Kidney (tissue), 14 donors: Measurements from ENCODE around the gene KRT84. TPM values are rescaled to one million over a fixed set of nuclear protein-coding genes. Genes with fewer than 3 reads are reported as not detected.

Source experiments
- DNase-seq, 5 donors: peaks; one replicate each; pipeline ENCODE4 v3.0.0-alpha.2; 2013 to 2020
- FAIRE-seq: peaks from 2 replicates; lab custom pipeline; 2012; peaks lifted over from hg19 to GRCh38; lab: Jason Lieb, UNC
- H3K27ac ChIP-seq, 2 donors: one replicate each; pipeline ENCODE4 v1.7.0; 2013; ENCODE audit warnings: low read depth in 2 of 2, low read length in 2 of 2, inconsistent platforms in 1 of 2
- H3K27me3 ChIP-seq: one replicate; pipeline ENCODE4 v1.7.1; 2013; ENCODE audit warnings: low read length, inconsistent platforms; ENCODE audit not compliant: control insufficient read depth, insufficient read depth
- H3K36me3 ChIP-seq, 3 donors: one replicate each; pipeline versions ENCODE4 v1.7.0 to v1.7.1; 2013; ENCODE audit warnings: low read length in 3 of 3, control low read depth in 1 of 3, inconsistent platforms in 1 of 3; ENCODE audit not compliant: insufficient read depth in 3 of 3, control insufficient read depth in 2 of 3
- H3K4me1 ChIP-seq, 3 donors: one replicate each; pipeline versions ENCODE4 v1.7.0 to v1.7.1; 2013; ENCODE audit warnings: low read length in 3 of 3, inconsistent platforms in 1 of 3, low read depth in 1 of 3; ENCODE audit not compliant: control insufficient read depth in 2 of 3, insufficient read depth in 2 of 3
- H3K4me3 ChIP-seq, 3 donors: one replicate each; pipeline versions ENCODE4 v1.7.0 to v1.8.1; 2013; ENCODE audit warnings: low read length in 3 of 3, control low read depth in 1 of 3, inconsistent platforms in 1 of 3
- H3K9ac ChIP-seq, 3 donors: one replicate each; pipeline versions ENCODE4 v1.7.0 to v1.7.1; 2013; ENCODE audit warnings: low read length in 3 of 3, control low read depth in 1 of 3, inconsistent platforms in 1 of 3
- H3K9me3 ChIP-seq, 3 donors: one replicate each; pipeline versions ENCODE4 v1.7.0 to v1.7.1; 2013; ENCODE audit warnings: low read length in 3 of 3, control low read depth in 1 of 3, inconsistent platforms in 1 of 3; ENCODE audit not compliant: control insufficient read depth in 2 of 3, insufficient read depth in 1 of 3
- intact Hi-C: fragments of 100-400 bp; cut with DNase I; formaldehyde crosslinking; loops from one replicate; pipeline ENCODE4 v1.11.1; 2022
- polyA plus RNA-seq: library from polyadenylated mRNA; stranded (reverse); fragments of 350-450 nt; fragmentation: Illumina TruSeq; extraction: RNeasy Lipid Tissue Mini Kit (QIAGEN cat#74804); gene quantifications from one replicate; pipeline ENCODE4 v1.2.3, GENCODE V29; 2014; ENCODE audit warnings: low read depth, low replicate concordance; ENCODE audit not compliant: insufficient read depth
- total RNA-seq: library from RNA; stranded (reverse); fragmentation: NEBNext Ultra II Directional; extraction: Animal tissue kit (Norgen Biotek cat#: 25700); gene quantifications from one replicate; pipeline ENCODE4 v1.2.1, GENCODE V29; 2021
- TF ChIP-seq, protein P1 (sequence below): IDR thresholded peaks from 3 replicates; pipeline ENCODE4 v1.5.1; 2012; ENCODE audit warnings: mild to moderate bottlenecking, moderate library complexity, borderline replicate concordance; ENCODE audit not compliant: insufficient read depth; ENCODE audit errors: extremely low read depth
- donor health status: control.
- donor health status: control.
- donor health status: control.
- donor health status: control.
- donor health status: control.
- donor health status: DM: yes; HTN: yes; CAD: no.
- donor health status: Normal renal cell carcinoma (clear cell type).

The KRT84 gene
- total and polyA plus RNA-seq, 2 donors from 2014 or later, result not detected

DNA sequence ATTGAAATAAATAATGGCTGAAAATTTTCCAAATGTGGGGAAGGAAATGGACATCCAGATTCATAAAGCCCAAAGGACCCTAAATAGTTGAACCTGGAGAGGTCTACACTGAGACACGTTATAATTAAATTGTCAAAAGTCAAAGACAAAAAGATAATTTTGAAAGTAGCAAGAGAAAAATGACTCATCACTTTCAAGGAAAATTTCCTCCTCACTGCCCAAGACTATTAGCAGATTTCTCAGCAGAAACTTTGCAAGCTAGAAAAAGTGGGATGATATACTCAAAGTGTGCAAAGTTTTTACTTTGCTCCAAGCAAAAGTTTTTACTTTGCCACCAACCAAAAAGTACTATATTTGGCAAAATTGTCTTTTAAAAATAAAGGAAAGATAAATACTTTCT is 48.4 kb downstream of the KRT84 start:
- no peak overlapping the region for H3K27ac ChIP-seq

GRCh38 chr12:52336641-52337040 is 48.8 kb downstream of the KRT84 start:
- Histone ChIP-seq H3K9ac (no peak overlapping the region), H3K4me1 (no peaks in the 10 kb centered on the region), H3K27me3 (no peaks in the 10 kb centered on the region), H3K27ac (no peak overlapping the region), H3K9me3 (peaks cover 0 to 3% (median 0%) of the 10 kb centered on the region in 3 donors), H3K4me3 (no peak overlapping the region), H3K36me3 (no peaks in the 10 kb centered on the region)
- DNase-seq, result no peak
- no peak for FAIRE-seq
- intact Hi-C loops, result no loop called here
- TF ChIP-seq, protein P1, sequence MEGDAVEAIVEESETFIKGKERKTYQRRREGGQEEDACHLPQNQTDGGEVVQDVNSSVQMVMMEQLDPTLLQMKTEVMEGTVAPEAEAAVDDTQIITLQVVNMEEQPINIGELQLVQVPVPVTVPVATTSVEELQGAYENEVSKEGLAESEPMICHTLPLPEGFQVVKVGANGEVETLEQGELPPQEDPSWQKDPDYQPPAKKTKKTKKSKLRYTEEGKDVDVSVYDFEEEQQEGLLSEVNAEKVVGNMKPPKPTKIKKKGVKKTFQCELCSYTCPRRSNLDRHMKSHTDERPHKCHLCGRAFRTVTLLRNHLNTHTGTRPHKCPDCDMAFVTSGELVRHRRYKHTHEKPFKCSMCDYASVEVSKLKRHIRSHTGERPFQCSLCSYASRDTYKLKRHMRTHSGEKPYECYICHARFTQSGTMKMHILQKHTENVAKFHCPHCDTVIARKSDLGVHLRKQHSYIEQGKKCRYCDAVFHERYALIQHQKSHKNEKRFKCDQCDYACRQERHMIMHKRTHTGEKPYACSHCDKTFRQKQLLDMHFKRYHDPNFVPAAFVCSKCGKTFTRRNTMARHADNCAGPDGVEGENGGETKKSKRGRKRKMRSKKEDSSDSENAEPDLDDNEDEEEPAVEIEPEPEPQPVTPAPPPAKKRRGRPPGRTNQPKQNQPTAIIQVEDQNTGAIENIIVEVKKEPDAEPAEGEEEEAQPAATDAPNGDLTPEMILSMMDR, result no peak

More for the DNA sequence above, 48.4 kb downstream of the KRT84 start:
- TF ChIP-seq, protein P1, result no peak
- FAIRE-seq (no peak), DNase-seq (no peak)
- Histone ChIP-seq H3K4me3 (no peak overlapping the region), H3K27me3 (no peaks in the 10 kb centered on the region), H3K4me1 (no peaks in the 10 kb centered on the region), H3K9me3 (peaks cover 0 to 3% (median 0%) of the 10 kb centered on the region in 3 donors), H3K9ac (no peak overlapping the region), H3K36me3 (no peaks in the 10 kb centered on the region)
- intact Hi-C loops, result no loop called here

GRCh38 chr12:52335598-52336262 is 49.7 kb downstream of the KRT84 start:
- H3K4me3 ChIP-seq, result no peak overlapping the region
- H3K9ac ChIP-seq, result no peak overlapping the region
- H3K27ac ChIP-seq, result peak overlapping the region in 1 of 2 donors; percentile 8
- intact Hi-C loops, result no loop called here
- H3K36me3 ChIP-seq, result no peaks in the 10 kb centered on the region
- no peaks in the 10 kb centered on the region for H3K4me1 ChIP-seq
- DNase-seq (peak in 1 of 5 donors; percentile 57), FAIRE-seq (no peak)
- peaks cover 0 to 3% (median 0%) of the 10 kb centered on the region in 3 donors for H3K9me3 ChIP-seq
- no peaks in the 10 kb centered on the region for H3K27me3 ChIP-seq
- TF ChIP-seq, protein P1, result no peak
